HG03196 (cell line): Measurements from ENCODE around the gene SMARCD3.

Experiments
- ATAC-seq: cut with Tn5 transposase; IDR thresholded peaks from one replicate; pipeline ENCODE4 v1.9.1; 2021; ENCODE audit not compliant: unreplicated experiment

SMARCD3 gene

DNA sequence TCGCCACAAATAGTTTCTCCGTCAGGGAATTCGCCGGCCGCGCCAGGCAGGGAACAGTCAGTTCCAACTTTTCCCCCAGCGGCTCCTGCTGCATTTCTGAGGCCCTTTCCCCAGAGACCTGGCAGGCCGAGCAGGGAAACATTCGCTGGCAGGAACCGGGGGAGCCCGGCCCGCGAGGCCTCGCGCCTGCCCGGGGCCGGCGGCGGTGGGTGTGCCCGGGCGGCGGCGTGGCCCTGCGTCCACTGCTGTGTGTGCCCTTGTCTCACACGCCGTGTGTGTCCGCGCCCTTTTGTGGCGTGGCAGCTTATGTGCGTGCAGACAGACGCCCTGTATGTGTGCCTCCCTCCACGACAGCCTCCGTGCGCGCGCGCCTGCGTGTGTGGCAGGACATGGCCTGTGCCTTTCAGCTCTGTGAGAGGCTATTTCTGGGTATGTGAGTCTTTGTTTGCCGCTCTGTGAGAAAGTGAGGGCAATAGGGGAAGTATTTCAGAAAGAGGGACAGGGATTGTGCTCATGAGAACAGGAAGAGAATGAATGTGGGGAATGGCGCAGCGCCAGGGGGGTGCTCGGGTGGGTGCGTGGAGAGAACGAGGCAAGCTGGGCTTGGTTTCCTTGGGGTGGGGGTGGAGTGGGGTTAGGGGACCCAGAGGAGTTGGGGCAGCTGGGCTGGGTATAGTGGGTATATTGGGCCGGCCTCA is 689 bp upstream of the SMARCD3 start:
- no peak for ATAC-seq

DNA sequence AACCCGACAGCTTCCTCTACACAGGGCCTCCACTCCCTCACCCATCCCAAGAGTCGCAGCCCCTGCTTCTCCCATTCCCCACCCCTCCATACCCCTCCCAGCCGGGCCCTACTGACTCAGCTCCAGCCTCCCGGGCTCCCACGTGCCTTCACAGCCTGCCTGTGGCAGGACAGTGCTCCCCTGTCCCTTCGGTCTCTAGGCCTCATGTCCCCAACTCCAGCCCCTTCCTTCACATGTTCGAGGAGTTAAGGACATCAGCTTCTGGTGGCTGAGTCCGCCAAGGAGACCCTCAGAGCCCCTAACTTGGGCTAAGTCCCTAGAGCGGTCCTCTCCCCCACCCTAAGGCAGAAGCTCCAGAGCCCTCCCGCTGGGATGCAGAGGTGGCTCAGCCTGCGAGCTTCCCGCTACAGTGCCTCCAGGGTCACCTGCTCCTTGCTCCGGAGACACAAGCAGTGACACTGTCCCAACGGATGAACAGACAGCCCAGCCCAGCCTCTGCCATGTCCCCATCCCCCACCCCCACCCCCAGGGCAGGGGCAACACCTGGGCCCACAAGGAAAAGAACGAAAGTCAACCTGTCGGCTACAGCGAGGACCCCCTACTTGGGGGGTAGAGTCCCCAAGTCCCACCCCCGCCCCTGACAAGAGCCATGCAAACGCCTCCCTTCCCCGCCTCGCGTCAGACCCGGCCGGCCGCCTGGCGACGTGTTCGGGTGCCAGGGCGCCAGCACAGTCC is 716 bp downstream of the SMARCD3 start:
- no peak for ATAC-seq

DNA sequence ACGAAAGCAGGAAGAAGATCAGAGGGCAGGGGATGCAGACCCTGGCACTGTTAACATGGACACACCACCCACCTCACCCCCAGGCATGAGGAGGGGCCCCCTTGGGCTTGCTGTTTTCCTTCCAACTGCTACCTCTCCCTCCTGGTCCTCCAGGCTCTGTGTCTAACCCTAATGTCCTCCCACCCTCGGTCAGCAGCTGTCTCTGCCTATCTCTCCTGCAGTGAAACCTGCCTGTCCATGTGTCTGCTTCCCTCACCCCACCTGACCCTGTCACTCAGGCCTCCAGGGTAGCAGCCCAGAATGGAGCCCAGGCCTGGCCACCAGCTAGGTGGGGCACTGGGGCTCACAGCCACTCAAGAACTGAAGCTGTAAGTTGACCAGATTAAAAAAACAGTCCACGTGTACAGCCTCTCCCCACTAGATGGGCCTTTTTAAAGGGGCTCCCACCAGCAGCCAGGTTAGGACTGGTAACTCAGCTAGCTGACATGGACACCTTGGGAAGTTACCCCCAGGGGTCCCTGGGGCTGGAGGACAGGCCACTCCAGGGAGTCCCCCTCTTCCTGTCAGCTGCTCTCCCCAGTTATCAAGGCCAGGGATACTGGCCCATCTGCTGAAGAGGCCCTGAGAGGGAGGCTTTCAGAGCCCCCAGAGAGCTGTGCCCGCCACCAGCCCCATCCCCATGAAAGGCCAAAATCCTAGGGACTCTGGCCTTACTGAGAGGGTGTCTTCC is 1.5 kb downstream of the SMARCD3 start:
- ATAC-seq = no peak

DNA sequence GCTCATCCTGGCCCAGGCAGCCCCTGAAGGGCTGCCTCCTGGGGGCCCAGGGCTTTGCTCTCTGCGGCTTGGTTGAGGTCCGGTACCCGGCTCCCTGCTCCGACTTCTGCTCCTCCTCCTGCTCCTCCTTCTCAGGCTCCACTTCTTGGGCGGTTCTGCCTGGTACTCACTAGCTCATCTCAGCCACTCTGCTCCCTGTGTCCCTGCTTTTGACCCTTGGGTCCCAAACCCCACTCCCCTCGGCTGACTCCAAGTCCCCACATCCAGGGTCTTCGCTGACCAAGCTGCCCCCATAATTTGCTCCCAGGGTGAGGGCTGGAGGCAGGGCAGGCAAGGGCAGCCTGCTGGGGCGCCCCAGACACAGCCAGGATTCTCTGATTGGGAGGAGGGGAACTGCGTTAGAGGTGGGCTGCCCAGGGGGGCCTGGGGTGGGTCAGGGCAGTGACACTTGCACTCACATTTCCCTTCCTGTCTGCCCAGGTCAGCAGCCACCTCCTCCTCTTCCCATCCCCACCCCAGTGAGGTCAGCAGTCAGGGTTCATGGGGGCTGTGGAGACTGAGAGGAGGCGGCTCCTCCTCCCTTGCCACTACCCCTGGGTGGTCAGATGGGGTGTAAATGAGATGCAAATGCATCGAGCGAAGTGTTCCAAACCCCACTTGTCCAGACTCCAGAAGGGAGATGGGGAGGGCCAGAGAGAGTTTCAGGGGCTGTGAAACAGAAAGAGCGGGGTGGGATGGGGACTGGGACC is 2.2 kb downstream of the SMARCD3 start:
- ATAC-seq = no peak

DNA sequence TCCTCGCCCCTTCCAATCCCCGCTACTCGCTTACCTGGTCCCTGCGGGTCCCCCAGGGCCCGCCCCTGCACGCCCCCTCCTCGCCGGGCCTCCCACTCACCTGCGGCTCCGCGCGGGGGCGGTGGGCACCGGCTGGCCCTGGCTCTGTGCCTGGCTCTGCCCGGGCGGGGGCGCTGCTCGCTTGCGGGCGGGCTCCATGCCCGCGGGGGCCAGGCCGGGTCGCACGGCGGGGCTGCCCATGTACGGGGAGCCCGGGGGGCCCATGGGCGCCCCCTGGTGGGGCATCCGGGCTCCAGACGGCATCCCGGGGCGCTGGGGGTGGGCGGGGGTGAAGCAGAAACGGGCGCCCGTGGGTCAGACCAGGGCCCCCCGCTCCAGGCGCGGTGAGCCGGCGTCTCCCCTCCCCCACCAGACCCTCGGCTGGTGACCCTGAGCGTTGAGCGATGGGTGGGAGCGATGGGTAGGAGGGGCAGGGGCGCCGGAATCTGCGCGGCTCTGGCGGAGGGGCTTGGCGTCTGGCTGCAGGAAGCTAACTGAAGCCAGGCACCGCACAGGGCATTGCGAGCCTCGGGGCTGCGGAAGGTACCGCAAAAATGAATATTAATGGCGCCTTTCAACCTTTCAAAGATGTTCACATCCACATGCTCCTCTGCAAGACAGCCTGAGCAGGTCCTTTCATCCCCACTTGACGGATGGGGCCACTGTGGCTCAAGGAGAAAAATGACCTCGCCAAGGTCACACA is 3.0 kb downstream of the SMARCD3 start:
- no peak for ATAC-seq

DNA sequence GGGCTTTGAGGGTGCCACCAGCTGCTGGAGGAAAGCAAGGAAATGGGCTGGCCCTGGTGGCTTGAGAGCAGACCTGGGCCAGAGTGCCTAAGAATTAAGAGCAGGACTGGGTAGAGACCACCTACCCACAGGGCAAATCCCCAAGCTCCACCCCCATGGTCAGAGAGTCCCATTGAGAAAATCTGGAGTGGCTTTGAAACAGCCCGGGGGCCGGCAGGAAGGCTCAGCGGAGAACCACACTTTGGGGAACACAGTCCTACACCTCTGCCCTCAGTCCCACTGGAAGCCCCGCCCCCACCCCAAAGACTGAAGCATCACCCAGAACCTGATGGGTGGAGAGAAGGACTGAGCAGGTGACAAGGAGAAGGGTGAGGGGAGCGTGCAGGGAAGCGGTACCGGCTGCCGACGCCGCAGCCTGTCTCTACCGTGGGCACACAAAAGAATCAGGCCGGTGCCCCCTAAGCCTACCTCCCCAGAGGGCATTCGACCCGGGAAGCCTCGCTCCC is 3.6 kb downstream of the SMARCD3 start:
- ATAC-seq = no peak

DNA sequence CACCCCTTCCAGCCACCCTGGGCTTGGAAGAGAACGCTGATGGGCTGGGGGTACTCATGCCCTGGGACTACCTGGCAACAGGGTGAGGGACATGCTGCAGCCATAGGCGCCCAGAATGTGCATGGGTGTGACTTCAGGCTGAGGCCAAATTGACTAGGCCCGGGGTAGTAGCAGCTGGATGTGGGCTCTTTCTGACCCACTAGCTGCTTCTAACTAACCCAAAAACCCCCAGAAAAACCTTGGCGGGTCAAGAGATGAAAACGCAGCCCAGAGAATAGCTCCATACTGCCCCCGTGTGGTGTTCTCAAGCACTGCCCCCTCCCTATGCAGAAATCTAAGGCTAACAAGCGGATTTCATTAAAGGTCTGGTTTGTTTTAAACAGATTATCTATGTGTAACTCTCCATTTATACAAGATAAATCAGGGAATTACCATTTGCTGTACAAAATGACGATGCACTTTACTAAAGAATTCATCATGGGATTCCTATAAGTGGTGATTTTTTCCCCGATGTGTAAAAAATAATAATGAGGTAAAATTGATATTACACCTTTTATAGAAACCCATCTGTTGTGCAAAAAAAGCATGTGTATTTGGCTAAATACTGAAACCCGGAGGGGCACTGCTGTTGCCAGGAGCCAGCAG is 4.2 kb downstream of the SMARCD3 start:
- ATAC-seq = no peak

DNA sequence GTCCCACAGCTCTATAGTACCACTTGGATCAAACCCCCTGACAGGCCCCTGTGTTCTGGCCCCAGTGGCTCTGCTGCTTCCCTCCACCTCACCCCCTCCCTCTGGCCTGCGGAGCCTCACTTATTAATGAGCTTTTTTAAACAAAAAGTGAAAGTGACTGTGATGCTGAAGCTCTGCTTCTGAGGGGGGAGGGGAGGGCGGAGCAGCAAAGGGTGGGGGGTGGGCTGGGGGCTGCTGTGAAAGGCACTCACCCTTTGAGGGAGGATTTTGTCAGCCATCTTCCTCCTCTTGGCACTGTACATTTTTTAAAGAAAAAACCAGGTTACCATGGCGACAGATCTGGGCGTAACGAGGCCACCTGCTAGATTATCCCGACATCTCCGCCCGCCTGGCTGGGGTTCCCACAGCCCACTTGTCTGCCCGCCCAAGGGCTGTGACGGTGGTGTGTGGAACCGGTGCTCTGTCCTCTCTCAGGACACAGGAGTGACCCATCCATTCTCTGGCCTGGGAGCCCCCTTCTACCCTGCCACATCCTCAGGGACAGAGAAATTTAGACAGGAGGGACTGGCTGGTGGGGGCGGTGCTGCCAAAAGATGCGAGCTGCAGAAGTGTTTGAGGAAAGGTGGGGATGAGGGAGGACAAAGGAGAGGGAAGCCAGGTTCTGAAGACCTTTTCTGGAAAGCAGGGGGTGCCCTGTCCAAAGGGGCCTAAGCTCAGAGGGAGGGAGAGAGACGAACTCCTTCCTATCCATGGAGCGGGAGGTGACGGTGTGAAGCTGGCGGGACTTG is 4.9 kb downstream of the SMARCD3 start:
- no peak for ATAC-seq

DNA sequence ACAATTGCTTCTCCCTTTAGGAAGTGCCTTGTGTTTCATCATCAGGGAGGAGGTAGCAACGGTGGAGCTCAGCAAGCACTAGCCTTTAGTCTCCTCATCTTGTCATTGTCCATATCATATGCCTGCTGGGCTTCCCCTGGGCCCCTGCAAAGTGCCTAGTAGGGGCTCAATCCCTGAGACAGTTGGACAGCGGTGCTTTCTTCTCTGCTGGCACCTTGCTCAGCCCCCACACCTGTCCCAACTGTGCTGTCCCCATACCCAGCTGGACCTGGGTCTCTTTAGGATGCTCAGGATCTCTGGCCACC is 5.5 kb downstream of the SMARCD3 start:
- ATAC-seq = no peak

DNA sequence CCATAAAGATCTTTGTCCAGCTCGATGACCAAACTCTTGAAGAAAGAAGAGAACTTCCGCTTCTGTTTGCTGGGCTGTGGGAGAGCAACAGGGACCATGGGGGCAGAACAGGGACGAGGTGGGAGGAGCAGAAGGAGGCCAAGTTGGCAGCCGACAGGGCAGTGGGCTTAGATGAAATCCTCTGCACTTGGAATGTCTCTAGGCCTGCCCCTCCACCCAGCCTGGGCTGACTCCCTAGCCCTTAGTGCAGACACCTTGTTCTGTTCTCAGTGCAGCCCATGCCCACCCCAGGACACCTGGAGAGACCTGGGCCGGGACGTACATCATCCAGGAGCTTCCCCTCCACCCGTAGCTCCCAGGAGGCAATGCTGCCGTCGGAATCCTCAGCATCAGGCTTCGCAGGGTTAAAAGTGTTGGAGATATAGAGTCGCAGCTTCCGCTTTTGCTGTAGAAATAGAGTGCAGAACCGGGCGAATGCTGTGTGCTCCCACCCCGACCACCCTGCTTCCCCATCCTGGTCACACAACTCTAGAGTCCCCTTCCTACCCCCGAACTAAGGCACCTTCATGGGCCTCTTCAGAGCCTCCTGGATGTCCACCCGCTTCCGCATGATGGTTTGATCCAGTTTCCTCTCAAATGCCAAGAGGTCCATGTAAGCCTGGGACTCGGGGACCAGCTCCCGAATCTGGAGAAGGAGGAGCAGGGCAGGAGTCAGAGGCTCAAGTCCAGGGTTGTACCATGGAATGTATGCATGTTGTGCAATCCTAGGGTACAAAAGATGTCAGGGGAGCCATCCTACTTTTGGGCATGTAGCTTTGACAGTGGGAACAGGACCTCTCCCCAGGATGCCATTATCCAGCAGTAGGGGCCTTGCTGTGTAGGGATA is 6.1 kb downstream of the SMARCD3 start:
- ATAC-seq = no peak

DNA sequence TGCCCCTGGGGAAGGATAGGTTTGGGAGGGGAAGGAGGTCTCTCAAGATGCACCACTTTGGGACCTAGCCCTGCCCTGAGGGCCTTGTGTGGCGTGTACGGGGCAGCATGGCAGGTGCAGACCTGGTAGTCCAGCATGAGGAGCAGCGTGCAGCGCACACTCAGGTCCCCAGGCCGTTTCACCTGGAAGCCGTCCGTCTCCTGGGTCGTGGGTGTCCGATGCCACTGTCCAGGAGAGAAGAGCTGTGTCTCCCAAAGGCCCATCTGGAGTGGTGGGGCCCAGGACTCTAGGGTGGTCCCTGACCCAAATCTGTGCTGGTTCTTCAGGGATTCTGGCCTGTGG is 6.8 kb downstream of the SMARCD3 start:
- no peak for ATAC-seq

DNA sequence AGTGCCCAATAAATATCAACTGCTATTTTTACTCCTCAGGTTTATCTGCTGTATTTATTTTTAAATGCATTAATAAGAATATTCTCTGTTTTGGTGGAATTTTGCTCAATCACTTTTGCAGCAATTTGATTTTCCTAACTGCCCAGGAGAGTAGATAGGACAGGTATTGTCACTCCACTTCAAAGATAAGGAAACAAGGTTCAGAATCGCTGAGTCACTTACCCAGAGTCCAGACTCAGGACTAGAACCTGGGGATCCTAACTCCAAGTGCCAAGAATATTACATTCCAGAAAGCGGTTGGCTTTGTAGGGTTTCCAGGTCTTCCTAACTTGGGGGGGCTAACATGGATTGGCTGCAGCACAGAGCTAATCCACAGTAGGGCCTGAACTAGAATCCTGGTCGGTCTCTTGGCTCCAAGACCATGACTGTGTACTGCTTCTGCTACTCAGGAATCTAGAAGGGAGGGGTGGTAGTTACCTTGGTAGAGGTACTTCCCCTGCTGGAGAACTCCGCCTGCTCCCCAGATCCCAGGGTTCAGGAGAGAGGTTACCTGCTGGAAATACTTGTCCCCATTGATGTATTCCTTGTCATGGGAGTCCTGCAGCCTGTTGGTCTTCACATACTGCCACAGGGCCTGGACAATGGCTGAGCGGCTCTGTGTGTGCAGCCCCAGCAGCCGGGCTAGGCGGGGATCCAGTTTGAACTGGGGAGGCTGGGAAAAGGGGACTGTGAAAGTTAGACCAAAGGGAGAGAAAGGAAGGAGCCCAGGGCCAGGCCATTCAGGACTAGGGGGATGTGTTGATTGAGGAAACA is 7.3 kb downstream of the SMARCD3 start:
- ATAC-seq = no peak

DNA sequence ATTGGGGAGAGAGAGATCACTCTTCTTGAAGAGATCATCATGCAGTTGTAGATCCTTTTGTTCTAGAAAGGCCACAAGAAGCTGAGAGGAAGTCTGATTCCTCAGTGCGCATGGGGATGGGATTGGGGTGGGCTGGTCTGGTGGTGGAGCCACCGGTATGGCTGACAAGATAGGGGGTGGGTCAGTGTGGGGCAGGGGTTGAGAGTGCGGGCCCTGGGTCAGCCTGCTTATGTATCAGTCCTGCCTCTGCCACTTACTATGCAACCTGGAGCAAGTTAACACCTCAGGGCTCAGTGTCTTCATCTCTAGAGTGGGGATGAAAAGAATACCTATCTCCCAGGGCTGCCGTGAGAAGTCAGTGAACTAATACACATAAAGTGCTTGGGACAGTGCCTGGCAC is 8.0 kb downstream of the SMARCD3 start:
- no peak for ATAC-seq

DNA sequence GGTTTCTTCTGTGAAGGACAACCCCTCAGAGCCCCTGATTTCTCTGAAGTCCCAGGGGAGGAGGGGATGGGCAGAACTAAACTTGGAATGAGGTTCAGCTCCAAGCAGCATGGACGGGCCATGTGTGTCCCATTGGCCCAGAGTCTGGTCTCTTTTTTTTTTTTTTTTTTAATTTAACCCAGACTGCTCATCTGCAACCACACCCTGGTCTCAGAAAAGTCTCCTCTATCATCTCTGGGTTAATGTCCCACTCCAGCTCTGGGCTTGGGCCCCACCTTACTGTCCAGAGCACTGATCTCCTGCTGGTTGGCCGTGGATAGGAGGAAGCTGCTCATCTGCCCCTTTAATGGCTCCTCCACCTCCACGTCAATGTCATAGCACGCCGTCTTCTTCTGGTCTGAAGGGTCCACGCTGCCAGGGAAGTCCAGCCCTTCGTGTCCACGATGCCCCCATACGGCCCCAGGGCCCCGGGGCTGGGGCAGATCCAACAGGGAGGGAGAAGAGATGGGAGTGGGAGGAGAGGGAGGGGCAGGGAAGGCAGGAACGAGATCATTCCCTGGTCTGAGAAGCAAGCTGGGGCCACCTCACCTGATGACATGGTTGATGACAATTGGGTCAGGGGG is 8.5 kb downstream of the SMARCD3 start:
- ATAC-seq = no peak

DNA sequence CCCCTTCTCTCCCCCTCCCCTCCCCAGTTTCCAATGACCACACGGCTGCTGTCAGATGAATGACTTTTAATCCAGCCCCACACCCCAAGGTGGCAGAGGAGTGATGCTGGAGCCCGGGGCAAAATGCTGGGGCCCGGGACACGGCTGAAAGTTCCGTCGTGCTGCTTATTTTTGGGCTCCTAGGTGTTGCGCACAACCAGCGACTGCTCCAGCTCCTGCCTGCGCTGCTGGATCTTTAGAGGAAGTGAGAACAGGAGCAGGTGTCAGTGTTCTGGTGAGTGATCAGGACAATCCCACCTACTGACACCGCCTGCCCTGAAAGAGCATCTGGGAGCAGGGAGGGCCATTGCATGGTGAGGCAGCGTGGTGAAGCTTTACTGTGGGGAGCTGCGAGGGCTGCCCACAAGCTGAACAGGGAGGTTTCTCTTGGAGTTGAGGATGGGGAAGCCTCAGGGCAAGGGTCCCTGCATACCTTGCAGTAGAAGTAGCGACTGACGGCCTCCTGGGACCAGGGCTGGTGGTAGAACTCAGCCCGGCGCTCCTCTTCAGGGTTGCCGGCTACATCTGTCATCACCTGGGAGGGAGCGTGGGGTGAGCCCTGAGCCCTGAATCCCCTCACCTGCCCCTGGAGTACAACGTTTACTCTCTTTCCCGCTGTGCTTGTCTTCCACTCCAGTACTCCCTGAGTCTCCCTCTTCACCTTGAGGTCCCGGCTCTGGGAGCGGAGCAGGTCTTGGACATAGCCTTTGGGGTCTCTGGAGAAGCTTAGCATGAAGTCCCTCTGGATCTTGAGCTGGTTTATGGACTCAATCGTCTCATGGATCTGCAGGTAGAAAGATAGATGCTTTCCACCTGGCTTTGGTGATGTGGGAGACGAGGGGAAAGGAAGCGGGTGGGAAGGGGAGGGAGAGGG is 9.3 kb downstream of the SMARCD3 start:
- ATAC-seq = no peak

DNA sequence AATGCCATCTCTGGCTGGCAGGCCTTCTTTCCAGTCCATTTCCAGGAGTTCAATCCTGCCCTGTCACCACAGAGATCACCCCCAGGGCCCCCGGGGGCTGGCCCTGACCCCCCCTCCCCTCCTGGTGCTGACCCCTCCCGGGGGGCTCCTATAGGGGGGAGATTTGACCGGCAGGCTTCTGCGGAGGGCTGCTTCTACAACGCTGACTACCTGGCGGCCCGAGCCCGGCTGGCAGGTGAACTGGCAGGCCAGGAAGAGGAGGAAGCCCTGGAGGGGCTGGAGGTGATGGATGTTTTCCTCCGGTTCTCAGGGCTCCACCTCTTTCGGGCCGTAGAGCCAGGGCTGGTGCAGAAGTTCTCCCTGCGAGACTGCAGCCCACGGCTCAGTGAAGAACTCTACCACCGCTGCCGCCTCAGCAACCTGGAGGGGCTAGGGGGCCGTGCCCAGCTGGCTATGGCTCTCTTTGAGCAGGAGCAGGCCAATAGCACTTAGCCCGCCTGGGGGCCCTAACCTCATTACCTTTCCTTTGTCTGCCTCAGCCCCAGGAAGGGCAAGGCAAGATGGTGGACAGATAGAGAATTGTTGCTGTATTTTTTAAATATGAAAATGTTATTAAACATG is 10.2 kb downstream of the SMARCD3 start:
- ATAC-seq = no peak
